IMR-90 (cell line): ENCODE results near the gene STK33. TPM values are rescaled to one million over a fixed set of nuclear protein-coding genes. Genes with fewer than 3 reads are reported as not detected.

ENCODE experiments used
- ATAC-seq: fragments of 200-7000 bp; cut with Tn5 transposase; 2 replicates; pipeline ENCODE4 v1.9.1; 2020; ENCODE audit warnings: low read depth, mild to moderate bottlenecking, moderate library complexity
- BruUV-seq: library from RNA; stranded (reverse); fragments of 400-500 nt; replicated peaks from 2 replicates; lab custom pipeline; 2021; lab: Mats Ljungman, UMichigan
- CTCF ChIA-PET: fragments of 300-600 bp; formaldehyde crosslinking; extraction: SDS; loops from one replicate; lab custom pipeline; 2021; ENCODE audit warnings: antibody characterized with exemption; lab: Yijun Ruan, JAX
- POLR2A ChIA-PET: fragments of 300-600 bp; sonication (Branson Sonifier 250); formaldehyde crosslinking; loops from one replicate; lab custom pipeline; 2022; ENCODE audit warnings: antibody characterized with exemption; ENCODE audit not compliant: unreplicated experiment; lab: Charles Lee
- DNase-seq: peaks from one replicate; pipeline ENCODE4 v3.0.0; 2013
- H2AFZ ChIP-seq: replicated peaks from 2 replicates; pipeline ENCODE3; 2013; ENCODE audit warnings: low read length, mild to moderate bottlenecking; ENCODE audit not compliant: poor library complexity
- H2AK5ac ChIP-seq: 2 replicates; pipeline ENCODE4 v1.6.1; 2013; ENCODE audit warnings: low read depth, low read length, inconsistent platforms
- H2AK9ac ChIP-seq: replicated peaks from 2 replicates; pipeline ENCODE3; 2013; ENCODE audit warnings: mild to moderate bottlenecking, low read depth, low read length, moderate library complexity; ENCODE audit not compliant: poor library complexity
- H2BK120ac ChIP-seq: 2 replicates; pipeline ENCODE4 v1.6.1; 2013; ENCODE audit warnings: low read depth, low read length, inconsistent platforms
- H2BK15ac ChIP-seq: 3 replicates; pipeline ENCODE4 v1.6.1; 2013; ENCODE audit warnings: low read depth, low read length, inconsistent platforms
- H2BK20ac ChIP-seq: 2 replicates; pipeline ENCODE4 v1.6.1; 2013; ENCODE audit warnings: low read depth, mild to moderate bottlenecking, inconsistent platforms, low read length, moderate library complexity
- H2BK5ac ChIP-seq: 2 replicates; pipeline ENCODE4 v1.6.1; 2013; ENCODE audit warnings: mild to moderate bottlenecking, low read depth, low read length, inconsistent platforms; ENCODE audit not compliant: poor library complexity, severe bottlenecking
- H3K14ac ChIP-seq: replicated peaks from 2 replicates; pipeline ENCODE4 v1.6.1; 2013; ENCODE audit warnings: low read depth, low read length, inconsistent platforms
- H3K18ac ChIP-seq: 2 replicates; pipeline ENCODE4 v1.6.1; 2013; ENCODE audit warnings: low read depth, low read length, control low read depth
- H3K23ac ChIP-seq: 2 replicates; pipeline ENCODE4 v1.6.1; 2013; ENCODE audit warnings: low read depth, low read length, inconsistent platforms
- H3K27ac ChIP-seq: 2 replicates; pipeline ENCODE4 v1.5.1; 2013; ENCODE audit warnings: mild to moderate bottlenecking, control low read depth, low read length; ENCODE audit not compliant: insufficient read depth
- H3K27me3 ChIP-seq: 2 replicates; pipeline ENCODE4 v1.6.1; 2013; ENCODE audit warnings: low read length; ENCODE audit not compliant: control insufficient read depth, insufficient read depth
- H3K36me3 ChIP-seq: 2 replicates; pipeline ENCODE4 v1.6.1; 2013; ENCODE audit warnings: low read length, mixed read lengths; ENCODE audit not compliant: control insufficient read depth, insufficient read depth
- H3K4ac ChIP-seq: 2 replicates; pipeline ENCODE4 v1.6.1; 2013; ENCODE audit warnings: low read depth, low read length, inconsistent platforms
- H3K4me1 ChIP-seq: 2 replicates; pipeline ENCODE4 v1.6.1; 2013; ENCODE audit warnings: low read length, mixed read lengths; ENCODE audit not compliant: control insufficient read depth, insufficient read depth
- H3K4me2 ChIP-seq: 2 replicates; pipeline ENCODE4 v1.6.1; 2013; ENCODE audit warnings: low read depth, mild to moderate bottlenecking, control low read depth, low read length, moderate library complexity
- H3K4me3 ChIP-seq: 2 replicates; pipeline ENCODE4 v1.5.1; 2013; ENCODE audit warnings: low read depth, mild to moderate bottlenecking, control low read depth, low read length, moderate library complexity; ENCODE audit not compliant: insufficient read depth
- H3K56ac ChIP-seq: 2 replicates; pipeline ENCODE4 v1.6.1; 2013; ENCODE audit warnings: low read length, inconsistent platforms; ENCODE audit not compliant: insufficient read depth; ENCODE audit errors: extremely low read depth
- H3K79me1 ChIP-seq, 2 experiments: 2 replicates each; pipeline ENCODE4 v1.6.1; 2013; ENCODE audit warnings: low read length in 2 of 2, inconsistent platforms in 1 of 2, low read depth in 1 of 2
- H3K9ac ChIP-seq: 2 replicates; pipeline ENCODE4 v1.6.1; 2013; ENCODE audit warnings: low read depth, low read length, control low read depth
- H3K9me1 ChIP-seq: 2 replicates; pipeline ENCODE4 v1.6.1; 2013; ENCODE audit warnings: low read length, inconsistent platforms; ENCODE audit not compliant: insufficient read depth
- H3K9me3 ChIP-seq: 2 replicates; pipeline ENCODE4 v1.6.1; 2013; ENCODE audit warnings: low read length; ENCODE audit not compliant: control insufficient read depth, insufficient read depth
- H4K20me1 ChIP-seq: 2 replicates; pipeline ENCODE4 v1.6.1; 2013; ENCODE audit warnings: low read length, inconsistent platforms; ENCODE audit not compliant: insufficient read depth
- H4K5ac ChIP-seq: 2 replicates; pipeline ENCODE4 v1.6.1; 2013; ENCODE audit warnings: mild to moderate bottlenecking, low read depth, low read length, control low read depth
- H4K8ac ChIP-seq, 2 experiments: 2 replicates each; pipeline ENCODE4 v1.6.1; 2013; ENCODE audit warnings: low read depth in 2 of 2, low read length in 2 of 2, control low read depth in 1 of 2, inconsistent platforms in 1 of 2
- H4K91ac ChIP-seq: 2 replicates; pipeline ENCODE4 v1.6.1; 2013; ENCODE audit warnings: low read depth, low read length, inconsistent platforms; ENCODE audit not compliant: insufficient read depth
- BHLHE40 ChIP-seq: fragments of 150-350 bp; IDR thresholded peaks from 2 replicates; pipeline ENCODE4 v1.6.1; 2016; ENCODE audit warnings: mild to moderate bottlenecking, low read depth, low read length
- CEBPB ChIP-seq: IDR thresholded peaks from 2 replicates; pipeline ENCODE4 v1.6.1; 2012; ENCODE audit warnings: low read depth, low read length, improper control_type of control experiment
- CHD1 ChIP-seq: IDR thresholded peaks from 2 replicates; pipeline ENCODE4 v1.6.1; 2012; ENCODE audit warnings: low read depth, low read length, improper control_type of control experiment
- MAFK ChIP-seq: IDR thresholded peaks from 2 replicates; pipeline ENCODE4 v1.6.1; 2012; ENCODE audit warnings: low read depth, low read length, improper control_type of control experiment
- NFE2L2 ChIP-seq: fragments of 150-350 bp; IDR thresholded peaks from 2 replicates; pipeline ENCODE4 v1.6.1; 2016; ENCODE audit warnings: low read depth, mild to moderate bottlenecking, low read length
- RAD21 ChIP-seq: IDR thresholded peaks from 2 replicates; pipeline ENCODE4 v1.6.1; 2012; ENCODE audit warnings: low read length, improper control_type of control experiment
- RCOR1 ChIP-seq: IDR thresholded peaks from 2 replicates; pipeline ENCODE4 v1.6.1; 2012; ENCODE audit warnings: mild to moderate bottlenecking, low read length, improper control_type of control experiment; ENCODE audit not compliant: insufficient replicate concordance
- WGBS, 2 experiments: methylation state at CpG; one replicate each; pipeline versions ENCODE4 v1.1.5 to v1.1.7; 2013; ENCODE audit warnings: missing lambda C conversion rate in 2 of 2; ENCODE audit not compliant: insufficient read length in 1 of 2; ENCODE audit errors: extremely low coverage in 2 of 2; 5-methylcytosine and 5-hydroxymethylcytosine counted together
- dilution Hi-C: fragments of 300-500 bp; cut with HindIII; formaldehyde crosslinking; loops from one replicate; pipeline ENCODE4 v1.14.3; 2018; ENCODE audit warnings: low sequenced_read_pairs; ENCODE audit not compliant: unreplicated experiment
- in situ Hi-C: fragments of 300-500 bp; cut with MboI; formaldehyde crosslinking; loops from 3 replicates; pipeline ENCODE4 v1.14.3; 2019; ENCODE audit warnings: low sequenced_read_pairs, inconsistent platforms, mixed read lengths
- intact Hi-C: fragments of 100-400 bp; cut with micrococcal nuclease; formaldehyde crosslinking; loops from 2 replicates; pipeline ENCODE4 v1.10.0; 2022
- polyA plus RNA-seq, 3 experiments: library from polyadenylated mRNA; depleted of rRNA; stranded (reverse); fragments of >200 nt; gene quantifications; 2 replicates each; pipeline ENCODE4 v1.2.3, GENCODE V29; 2012; ENCODE audit warnings: low replicate concordance in 1 of 3
- total RNA-seq: library from RNA; depleted of rRNA; stranded (reverse); fragments of >200 nt; gene quantifications from 2 replicates; pipeline ENCODE4 v1.2.3, GENCODE V29; 2012

STK33 gene
- total and polyA plus RNA-seq, 2 of the 4 experiments (the other 2 are of a cell fraction), result 2.3 to 2.6 TPM

GRCh38 chr11:8527939-8528338, 66.1 kb downstream of the STK33 start:
- no TSS peak for BruUV-seq
- 20% methylated on average over 1 of the region's 3 CpGs; no CpG with 5 or more reads in 1 of the 2 experiments for WGBS, 2 experiments
- Histone ChIP-seq H2AFZ (no peak overlapping the region), H3K9me3 (no peaks in the 10 kb centered on the region), H3K14ac (no peak overlapping the region), H3K18ac (no peak overlapping the region), H3K23ac (no peak overlapping the region), H3K27ac (no peak overlapping the region), H2BK20ac (no peak overlapping the region), H2AK9ac (no peak overlapping the region), H3K36me3 (no peaks in the 10 kb centered on the region), H3K4me2 (no peak overlapping the region), H2BK120ac (no peak overlapping the region), H3K9me1 (no peaks in the 10 kb centered on the region), H3K4ac (no peak overlapping the region), H3K79me1 (no peaks in the 10 kb centered on the region), H4K91ac (no peak overlapping the region), H4K20me1 (no peaks in the 10 kb centered on the region), H4K8ac (no peak overlapping the region), H2BK5ac (no peak overlapping the region), H3K56ac (no peak overlapping the region), H2AK5ac (no peak overlapping the region), H3K4me3 (no peak overlapping the region), H3K4me1 (no peaks in the 10 kb centered on the region), H3K27me3 (no peaks in the 10 kb centered on the region), H4K5ac (no peak overlapping the region), H2BK15ac (no peak overlapping the region), H3K9ac (no peak overlapping the region)
- DNase-seq, result no peak
- dilution Hi-C loops (no loop called here), intact Hi-C loops (no loop called here), in situ Hi-C loops (no loop called here)
- POLR2A ChIA-PET, result no interaction called here
- ATAC-seq, result no peak
- CTCF ChIA-PET, result no interaction called here
- TF ChIP-seq RAD21, result no peak
- TF ChIP-seq NFE2L2, result no peak
- TF ChIP-seq CEBPB, result no peak
- no peak for TF ChIP-seq MAFK
- no peak for TF ChIP-seq CHD1
- TF ChIP-seq BHLHE40, result no peak
- no peak for TF ChIP-seq RCOR1
